AG20443 (cell line): Measurements from ENCODE around the gene OLFML2A.
A peak's percentile ranks its signal among the peaks of the same experiment; 100 is the strongest.

Experiments used
- DNase-seq: peaks from one replicate; pipeline ENCODE4 v3.0.0; 2012; ENCODE audit warnings: low spot score, mixed read lengths

The OLFML2A gene

GRCh38 chr9:124778575-124779367 is 1.8 kb downstream of the OLFML2A start:
- DNase-seq: no peak

DNA sequence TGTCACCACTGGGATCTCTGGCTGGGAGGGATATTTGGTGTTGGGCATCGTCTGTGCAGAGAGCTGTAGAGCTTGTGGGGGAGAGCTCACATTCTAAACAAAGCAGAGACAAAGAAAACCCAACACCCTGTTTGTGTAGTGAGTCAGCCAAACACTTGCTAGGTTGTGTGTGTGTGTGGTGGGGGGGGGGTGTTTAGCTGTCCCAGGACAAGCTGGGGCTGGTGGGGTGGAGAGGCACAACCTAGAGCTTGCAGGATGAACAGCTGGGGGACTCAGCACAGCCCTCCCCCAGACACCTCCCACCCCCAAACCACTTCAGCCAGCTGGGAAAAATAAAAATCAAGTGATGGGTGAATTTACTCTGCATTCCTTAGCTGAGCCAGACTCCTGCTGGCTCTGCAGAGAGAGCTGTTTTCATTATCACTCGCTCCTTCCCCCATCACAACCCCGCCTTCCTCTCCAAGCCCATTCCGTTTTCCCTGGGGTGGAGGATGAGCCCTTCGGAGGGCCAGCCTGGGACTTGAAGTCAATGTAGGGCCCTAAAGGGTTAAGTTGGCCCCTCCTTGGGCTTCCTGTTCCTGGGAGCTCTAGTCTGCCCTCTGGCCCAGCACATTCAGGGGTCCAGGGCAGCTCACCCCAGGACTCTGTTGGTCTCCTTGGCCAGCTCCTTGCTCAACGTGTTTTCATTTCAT is 2.6 kb downstream of the OLFML2A start:
- DNase-seq: peak; percentile 78

- DNase-seq: peak; percentile 8
These were observed 3.3 kb downstream of the OLFML2A start for GRCh38 chr9:124780060-124780756.

DNA sequence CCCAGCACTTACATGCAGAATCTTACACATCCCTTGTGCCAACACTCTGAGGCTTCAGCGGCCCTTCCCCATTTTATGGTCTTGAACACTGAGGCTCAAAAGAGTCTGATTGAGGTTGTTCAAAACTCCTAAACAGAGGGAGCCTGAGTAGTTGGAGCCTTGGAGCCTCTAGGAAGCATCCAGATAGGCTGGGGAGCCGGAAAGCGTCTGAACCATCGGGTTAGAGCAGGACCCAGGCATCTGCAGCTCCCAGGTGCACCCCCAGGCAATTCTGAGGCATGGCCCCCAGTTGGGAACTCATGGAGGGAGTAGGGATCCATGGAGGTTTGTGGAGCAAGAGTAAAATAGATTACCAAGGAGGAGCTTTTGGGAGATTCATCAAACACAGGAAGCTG is 3.8 kb downstream of the OLFML2A start:
- no peak for DNase-seq

GRCh38 chr9:124781967-124782660 is 5.2 kb downstream of the OLFML2A start:
- DNase-seq: no peak

DNA sequence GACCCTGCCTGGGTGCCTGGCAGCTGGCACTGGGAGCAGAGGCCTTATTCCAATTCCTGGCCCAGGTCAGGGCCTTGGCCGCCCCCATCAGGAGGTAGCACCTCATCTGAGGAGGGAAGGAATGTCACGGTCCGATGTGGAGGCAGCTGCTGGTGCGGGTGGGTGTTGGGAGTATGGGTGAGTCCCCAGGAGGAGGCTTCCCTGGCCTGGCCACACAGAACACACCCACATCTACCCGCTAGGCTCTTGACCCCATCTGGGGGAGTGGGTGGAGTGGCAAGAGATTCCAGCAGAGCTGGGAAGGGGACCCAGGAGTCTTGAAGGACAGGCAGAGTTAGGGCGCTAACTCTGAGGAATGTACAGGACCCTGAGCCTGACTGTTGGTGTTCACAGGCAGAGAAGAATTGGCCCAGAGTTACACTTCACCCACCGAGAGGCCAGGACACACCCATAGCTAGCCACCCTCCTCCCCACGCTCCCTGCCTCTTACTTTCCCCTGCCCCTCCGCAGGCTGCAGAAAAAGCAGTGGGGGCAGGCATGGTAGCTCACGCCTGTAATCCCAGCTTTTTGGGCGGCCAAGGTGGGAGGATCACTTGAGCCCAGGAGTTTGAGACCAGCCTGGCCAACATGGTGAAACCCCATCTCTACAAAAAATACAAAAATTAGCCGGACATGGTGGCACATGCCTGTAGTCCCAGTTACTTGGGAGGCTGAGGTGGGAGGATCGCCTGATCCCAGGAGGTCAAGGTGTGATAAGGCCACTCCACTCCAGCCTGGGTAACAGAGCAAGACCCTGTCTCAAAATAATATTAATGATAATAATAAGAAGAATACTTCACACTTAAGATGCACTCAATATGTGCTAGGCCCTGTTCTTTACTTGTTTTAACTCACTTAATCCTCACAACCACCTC is 6.0 kb downstream of the OLFML2A start:
- no peak for DNase-seq

DNA sequence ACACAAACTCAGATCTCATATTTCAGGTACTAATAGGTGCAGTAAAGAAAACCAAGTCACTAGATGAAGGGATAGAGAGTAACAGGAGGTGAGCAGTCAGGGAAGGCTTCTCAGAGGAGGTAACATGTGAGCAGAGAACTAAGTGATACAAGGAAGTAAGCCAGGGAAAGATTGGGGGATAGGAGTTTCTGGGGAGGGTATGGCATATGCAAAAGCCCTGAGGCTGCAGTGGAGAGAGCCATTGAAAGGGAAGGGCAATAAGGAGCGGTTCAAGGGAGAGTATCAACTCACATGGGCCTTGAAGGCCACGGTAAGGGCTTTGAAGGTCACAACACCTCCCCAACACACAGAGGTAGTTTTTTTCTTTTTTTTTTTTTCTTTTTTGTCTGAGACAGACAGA is 6.9 kb downstream of the OLFML2A start:
- no peak for DNase-seq

DNA sequence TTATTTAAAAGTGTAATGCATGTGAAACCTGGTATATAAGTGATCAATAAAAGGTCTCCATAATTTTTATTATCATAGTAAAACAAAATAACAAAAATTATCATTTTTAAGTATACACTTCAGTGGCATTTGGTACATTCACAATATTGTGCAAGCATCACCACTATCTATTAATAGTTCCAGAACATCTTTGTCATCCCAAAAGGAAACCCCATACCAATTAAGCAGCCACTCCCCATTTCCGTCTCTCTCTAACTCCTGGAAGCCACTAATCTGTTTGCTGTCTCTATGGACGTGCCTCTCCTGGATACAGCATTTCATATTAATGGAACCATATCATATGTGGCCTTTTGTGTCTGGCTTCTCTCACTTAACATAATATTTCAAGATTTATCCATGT is 7.6 kb downstream of the OLFML2A start:
- DNase-seq: peak; percentile 76

DNA sequence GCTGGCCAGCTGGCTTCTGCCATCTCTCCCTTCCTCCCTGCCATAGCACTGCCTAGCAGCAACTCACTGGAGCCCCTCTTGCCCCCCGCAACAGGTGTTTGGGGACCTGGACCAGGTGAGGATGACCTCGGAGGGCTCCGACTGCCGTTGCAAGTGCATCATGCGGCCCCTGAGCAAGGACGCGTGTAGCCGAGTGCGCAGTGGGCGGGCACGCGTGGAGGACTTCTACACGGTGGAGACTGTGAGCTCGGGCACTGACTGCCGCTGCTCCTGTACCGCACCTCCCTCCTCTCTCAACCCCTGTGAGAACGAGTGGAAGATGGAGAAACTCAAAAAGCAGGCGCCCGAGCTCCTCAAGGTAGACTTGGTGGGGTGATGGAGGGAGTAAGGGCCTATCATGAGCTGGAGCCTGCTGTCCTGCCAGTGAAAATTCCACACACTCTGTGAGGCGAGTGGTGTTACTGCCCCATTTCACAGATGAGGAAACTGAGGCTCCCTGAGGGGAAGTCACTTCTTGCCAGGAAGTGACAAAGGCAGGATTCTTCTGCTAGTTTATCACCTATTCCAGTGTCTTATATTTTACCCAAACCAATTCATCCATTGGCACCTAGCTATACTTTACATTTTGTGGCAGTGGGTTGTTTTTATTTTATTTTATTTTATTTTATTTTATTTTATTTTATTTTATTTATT is 10.1 kb downstream of the OLFML2A start:
- DNase-seq: no peak

DNA sequence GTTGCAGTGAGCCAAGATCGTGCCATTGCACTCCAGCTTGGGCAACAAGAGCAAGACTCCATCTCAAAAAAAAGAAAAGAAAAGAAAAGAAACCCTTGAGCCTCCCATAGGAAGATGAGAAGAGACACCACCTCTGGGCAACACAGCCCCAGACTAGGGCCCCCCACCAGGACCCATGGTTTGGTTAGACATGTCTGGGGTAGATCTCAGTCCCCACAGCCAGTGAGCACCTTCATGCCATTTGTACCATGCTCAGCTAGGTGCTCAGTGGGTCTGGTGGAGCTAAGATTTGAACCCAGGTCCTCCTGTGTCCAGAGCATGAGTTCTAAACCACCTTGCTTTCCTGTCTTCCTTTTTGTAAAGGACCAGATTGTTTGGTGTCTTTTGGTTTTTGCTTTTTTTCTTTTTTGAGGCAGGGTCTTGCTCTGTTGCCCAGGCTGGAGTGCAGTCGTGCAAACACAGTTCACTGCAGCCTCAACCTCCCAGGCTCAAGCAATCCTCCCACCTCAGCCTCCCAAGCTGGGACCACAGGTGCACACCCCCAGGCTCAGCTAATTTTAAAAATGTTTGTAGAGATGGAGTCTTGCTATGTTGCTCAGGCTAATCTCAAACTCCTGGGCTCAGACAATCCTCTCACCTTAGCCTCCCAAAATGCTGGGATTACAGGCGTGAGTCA is 11.7 kb downstream of the OLFML2A start:
- DNase-seq: no peak

- no peak for DNase-seq
These were observed 12.6 kb downstream of the OLFML2A start for GRCh38 chr9:124789531-124789930.

DNA sequence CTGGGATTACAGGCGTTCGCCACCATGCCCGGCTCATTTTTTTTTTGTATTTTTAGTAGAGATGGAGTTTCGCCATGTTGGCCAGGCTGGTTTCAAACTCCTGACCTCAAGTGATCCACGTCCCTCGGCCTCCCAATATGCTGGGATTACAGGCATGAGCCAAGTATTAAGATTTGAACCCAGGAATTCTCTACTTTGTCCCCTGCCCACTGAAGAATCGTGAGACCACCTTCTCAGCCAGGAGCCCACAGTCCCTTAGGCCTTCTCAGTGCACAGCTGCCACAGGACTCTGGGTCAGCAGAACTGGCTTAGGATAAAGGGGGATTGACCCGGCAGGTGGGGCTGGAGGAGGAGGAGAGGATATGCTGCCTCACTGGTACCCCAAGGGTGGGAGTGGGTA is 13.4 kb downstream of the OLFML2A start:
- DNase-seq: no peak

DNA sequence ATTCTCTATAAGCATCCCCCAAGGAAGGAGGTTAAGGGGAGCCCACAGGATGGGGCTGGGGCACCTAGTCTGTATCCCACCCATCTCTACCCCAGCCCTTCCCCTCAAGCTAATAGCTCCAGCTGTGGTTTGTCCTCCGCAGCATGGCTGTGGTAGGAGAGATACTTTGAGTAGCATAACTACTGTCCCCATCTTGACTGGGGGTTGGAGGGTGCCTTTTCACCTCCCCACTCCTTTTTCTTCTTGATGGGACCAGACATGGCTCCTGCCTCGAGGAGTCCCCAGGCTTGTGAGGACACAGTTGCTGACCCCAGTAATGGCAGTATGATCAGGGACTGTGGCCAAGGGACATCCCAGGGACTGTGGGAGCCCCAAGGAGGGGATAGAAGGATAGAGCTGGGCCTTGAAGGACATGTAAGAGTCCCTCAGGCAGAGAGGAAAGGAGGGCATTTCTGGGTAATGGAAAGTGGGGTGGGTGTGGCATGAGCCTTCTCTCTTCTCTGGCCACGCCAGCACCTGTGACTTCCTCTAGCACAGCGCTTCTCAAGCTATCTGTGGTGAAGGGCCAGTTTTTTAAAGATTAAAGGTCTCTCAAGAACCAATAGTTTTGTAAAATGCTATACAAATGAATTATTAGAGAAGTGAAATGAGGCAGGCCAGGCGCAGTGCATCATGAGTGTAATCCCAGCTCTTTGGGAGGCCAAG is 14.0 kb downstream of the OLFML2A start:
- no peak for DNase-seq

DNA sequence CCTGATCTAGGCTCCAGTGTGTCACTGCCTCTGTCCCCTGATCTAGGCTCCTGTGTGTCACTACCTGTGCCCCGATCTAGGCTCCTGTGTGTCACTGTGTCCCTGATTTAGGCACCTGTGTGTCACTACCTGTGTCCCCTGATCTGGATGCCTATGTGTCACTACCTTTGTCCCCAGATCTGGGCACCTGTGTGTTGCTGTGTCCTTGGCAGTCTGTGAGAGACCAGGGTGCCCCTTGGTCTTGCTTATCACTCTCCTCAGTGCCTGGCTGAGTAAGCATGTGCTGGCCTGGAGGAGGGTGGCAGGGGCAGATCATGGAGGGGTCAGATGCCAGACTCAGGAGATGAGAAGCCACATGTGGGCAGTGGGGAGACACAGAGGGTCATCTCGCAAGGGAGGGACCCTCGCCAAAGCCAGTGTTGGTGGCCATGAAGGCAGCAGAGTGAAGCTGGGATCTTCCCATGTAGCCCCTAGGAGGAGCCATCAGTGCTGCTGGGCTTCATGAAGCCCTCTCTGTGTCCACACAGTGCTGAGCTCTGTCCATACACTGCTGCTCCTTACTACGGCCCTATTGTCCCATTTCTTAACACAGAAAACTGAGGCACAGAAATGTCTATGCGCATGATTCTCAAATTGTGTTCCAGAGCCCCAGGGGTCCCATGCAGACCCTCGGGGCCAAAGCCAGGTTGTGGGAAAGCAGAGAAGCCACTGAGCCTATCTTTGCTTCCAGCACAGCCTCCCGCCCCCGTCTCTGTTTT is 15.5 kb downstream of the OLFML2A start:
- no peak for DNase-seq

GRCh38 chr9:124793015-124793541 is 16.1 kb downstream of the OLFML2A start:
- peak; percentile 74 for DNase-seq

- DNase-seq: no peak
These were observed 18.1 kb downstream of the OLFML2A start for GRCh38 chr9:124794902-124795491.

- no peak for DNase-seq
These were observed 19.0 kb downstream of the OLFML2A start for GRCh38 chr9:124795881-124796431.
